AG10803 (cell line): ENCODE data around the gene LEMD2.

ENCODE experiments used
- DNase-seq: peaks from one replicate; pipeline ENCODE4 v3.0.0; 2010; ENCODE audit warnings: low read depth
- H3K4me3 ChIP-seq: 2 replicates; pipeline ENCODE4 v1.5.1; 2011; ENCODE audit warnings: mild to moderate bottlenecking, low read length, control low read depth
- TF ChIP-seq, protein P1 (sequence below): conservative IDR thresholded peaks from 2 replicates; pipeline ENCODE4 v1.5.1; 2011; ENCODE audit warnings: mild to moderate bottlenecking, low read length, control low read depth, inconsistent platforms

LEMD2 gene

DNA sequence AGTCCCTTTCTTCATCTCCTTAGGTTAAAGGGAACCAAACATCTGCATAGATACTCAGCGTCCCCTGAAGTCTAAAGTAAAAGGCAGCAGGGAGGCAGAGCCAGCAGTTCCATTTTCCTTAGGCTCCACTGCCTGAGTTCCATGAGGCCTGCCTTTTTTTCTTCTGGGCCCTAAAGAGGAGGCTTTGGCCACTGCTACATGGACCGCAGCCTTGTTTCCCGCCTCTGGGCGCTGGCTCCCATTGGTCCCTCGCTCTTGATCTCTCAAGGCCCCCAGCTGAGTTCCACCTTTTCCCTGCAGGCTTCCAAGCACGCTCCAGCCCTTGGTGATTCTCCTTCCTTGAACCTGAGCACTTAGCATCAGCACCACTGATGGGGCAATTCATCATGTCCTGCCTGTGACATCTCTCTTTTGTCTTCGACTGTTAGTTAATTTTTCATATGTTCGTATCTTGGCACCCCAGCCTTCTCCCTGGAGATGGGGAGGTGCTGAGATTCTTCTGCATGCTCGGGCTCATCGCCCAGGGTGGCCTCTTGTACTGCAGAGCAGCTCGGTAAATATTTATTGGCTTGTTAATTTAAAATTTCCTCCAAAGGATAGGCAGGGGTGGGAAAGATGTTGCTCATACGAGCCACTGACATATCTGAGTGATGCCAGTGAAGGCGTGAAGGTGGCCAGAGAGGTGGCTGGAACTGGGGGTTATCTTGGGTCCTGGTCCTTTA, 11.5 kb upstream of the LEMD2 start:
- DNase-seq: no peak
- TF ChIP-seq, protein P1, sequence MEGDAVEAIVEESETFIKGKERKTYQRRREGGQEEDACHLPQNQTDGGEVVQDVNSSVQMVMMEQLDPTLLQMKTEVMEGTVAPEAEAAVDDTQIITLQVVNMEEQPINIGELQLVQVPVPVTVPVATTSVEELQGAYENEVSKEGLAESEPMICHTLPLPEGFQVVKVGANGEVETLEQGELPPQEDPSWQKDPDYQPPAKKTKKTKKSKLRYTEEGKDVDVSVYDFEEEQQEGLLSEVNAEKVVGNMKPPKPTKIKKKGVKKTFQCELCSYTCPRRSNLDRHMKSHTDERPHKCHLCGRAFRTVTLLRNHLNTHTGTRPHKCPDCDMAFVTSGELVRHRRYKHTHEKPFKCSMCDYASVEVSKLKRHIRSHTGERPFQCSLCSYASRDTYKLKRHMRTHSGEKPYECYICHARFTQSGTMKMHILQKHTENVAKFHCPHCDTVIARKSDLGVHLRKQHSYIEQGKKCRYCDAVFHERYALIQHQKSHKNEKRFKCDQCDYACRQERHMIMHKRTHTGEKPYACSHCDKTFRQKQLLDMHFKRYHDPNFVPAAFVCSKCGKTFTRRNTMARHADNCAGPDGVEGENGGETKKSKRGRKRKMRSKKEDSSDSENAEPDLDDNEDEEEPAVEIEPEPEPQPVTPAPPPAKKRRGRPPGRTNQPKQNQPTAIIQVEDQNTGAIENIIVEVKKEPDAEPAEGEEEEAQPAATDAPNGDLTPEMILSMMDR: no peak
- H3K4me3 ChIP-seq: no peak overlapping the region

DNA sequence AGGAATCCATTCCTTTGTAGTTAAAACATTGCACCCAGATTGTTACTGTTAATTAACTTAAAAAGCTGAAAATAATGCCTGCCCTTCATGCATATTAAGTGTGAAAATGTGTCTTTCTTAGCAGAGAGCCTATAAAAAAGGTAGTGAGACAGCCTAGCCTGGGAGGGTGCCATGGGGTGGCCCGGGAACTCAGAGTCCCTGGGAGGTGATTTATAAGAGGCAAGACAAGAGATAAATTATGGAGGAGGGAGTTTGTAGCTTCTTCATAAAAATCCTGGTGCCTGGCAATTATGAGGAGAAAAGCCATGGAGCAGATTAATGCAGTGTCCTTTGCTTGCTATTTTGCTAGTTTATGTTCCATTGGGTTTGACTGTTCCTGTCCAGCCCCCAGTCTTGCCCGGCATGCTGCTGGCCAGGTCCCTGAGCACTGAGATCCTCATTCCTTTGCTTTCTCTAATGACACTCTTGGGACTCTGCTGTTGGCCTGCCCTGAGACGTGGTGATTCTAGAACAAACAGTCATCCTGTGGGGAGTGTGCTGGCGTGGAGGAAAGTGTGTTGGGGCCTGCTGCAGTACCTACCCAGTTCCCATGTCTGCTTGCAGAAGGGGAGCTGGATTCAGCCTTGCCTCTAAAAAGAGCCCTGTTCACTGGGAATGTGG, 10.7 kb upstream of the LEMD2 start:
- TF ChIP-seq, protein P1: no peak
- no peak overlapping the region for H3K4me3 ChIP-seq
- DNase-seq: peak; percentile 58

DNA sequence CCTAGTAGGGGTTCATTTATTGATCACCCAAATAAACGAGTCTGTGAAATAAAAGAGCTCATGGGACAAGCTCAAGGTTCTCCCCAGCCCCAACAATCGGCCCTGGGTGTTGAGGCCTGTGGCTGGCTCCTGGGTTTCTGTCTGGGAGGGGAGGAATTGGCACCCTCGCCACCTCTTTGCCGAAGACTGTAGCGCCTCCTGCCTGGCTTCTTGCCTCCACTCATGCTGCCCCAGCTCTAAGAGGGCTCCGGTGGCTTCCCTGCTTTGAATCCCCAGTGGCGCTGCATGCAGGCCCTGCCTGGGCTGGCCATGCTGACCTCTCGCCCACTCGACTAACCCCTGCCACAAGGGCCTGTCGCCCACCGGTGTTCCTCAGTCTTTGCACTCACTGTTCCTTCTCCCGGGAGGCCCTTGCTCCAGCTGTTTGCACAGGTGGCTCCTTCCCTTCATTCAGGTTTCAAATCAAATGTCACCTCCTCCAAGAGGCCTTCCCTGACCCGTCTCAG, 9.5 kb upstream of the LEMD2 start:
- DNase-seq: no peak
- TF ChIP-seq, protein P1: no peak
- no peak overlapping the region for H3K4me3 ChIP-seq

DNA sequence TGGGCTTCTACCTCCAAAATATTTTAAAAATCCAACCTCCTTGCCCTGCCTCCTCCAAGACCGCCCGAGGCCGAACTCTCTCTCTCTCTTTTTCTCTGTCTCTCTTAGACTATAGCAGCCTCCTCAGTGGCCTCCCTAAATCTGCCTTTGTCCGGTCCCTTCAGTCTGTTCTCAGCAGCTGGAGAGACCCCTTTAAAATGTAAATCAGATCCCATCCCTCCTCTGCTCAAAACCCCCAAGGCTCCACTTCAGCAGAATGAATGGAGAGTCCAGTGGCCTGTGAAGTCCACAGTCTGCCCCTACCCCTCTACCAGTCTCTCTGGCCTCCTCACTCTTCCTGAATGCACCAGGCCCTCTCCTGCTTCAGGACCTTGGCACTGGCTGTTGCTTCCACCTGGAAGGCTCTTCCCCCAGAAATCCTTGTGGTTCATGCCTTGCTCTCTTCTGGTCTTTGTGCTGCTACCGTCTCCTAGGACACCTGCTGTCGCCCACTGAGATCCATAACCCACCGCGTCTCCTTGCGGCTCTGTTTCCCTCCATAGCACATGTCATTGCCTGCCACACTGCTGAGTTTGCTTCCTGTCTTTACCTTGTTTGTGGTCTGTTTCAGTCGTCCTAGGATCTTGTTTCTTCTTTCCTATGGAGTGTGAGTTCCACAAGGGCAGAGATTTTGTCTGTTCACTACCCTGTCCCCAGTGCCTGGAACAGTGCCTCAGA, 8.9 kb upstream of the LEMD2 start:
- TF ChIP-seq, protein P1: no peak
- no peak overlapping the region for H3K4me3 ChIP-seq
- no peak for DNase-seq

DNA sequence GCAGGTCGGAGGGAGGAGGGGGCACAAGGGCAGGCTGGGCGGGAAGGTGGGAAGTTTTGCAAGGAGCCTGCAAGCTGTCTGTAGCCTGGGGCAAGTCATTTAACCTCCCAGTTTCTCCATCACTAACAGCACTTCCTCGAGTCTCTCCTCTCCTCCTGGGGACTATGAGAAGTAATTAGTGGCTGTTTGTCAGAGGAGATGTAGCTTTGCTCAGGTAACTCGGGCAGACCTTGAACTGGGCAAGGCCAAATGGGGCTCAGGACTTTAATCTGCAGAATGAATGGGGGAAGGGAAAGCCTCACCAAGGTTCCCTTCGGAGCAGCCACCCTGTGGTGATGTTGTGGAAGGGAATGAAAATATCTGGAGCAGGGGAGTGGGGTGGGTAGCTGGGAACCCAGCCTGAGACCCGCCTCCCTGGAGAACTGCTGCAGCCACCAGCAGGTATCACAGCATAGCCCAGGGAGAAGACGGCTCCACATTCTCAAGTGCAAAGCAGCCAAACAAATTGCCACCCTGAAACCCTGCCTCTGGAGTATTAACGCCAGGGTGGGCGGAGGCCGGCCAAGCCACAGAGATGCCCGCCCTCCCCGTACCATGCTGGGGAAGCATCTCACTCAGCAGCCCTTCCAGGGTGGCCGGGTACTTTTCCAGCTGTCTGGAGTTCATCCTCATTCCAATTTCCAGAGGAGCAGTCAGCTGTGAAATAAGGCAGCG, 6.1 kb upstream of the LEMD2 start:
- no peak overlapping the region for H3K4me3 ChIP-seq
- TF ChIP-seq, protein P1: peak; percentile 7; the same call in 1 of the 2 replicates
- DNase-seq: no peak

DNA sequence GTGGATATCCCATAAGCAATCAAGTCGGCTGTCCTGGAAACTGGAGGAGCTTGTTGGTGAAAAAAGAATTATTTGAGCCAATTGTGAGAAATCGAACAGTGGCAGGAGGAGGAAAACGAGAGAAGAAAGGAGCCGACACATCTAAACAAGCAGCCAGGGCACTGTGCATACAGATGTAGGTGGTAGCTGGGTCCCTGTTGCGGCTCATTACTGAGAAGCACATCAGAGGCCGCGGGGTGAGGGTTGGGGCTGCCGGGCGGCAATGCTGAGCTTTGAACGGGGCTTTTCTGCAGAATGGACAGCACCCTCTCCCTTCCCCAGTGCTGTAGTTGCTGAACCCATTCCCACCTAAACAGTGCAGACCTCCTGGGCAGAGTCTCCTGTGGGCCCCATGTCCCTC, 4.1 kb upstream of the LEMD2 start:
- no peak overlapping the region for H3K4me3 ChIP-seq
- DNase-seq: no peak
- TF ChIP-seq, protein P1: no peak
